GM12878 (cell line): Measurements from ENCODE around the gene EBPL. TPM values are rescaled to one million over a fixed set of nuclear protein-coding genes. Genes with fewer than 3 reads are reported as not detected.

Experiments used
- ATAC-seq: fragments of 200-7000 bp; cut with Tn5 transposase; 3 replicates; pipeline ENCODE4 v1.9.1; 2020; ENCODE audit warnings: mild to moderate bottlenecking, moderate library complexity
- BruUV-seq: library from RNA; stranded (reverse); fragments of 400-500 nt; replicated peaks from 2 replicates; lab custom pipeline; 2021; lab: Mats Ljungman, UMichigan
- CTCF ChIA-PET: fragments of 300-600 bp; sonication (Branson Sonifier 250); formaldehyde crosslinking; extraction: SDS; loops from one replicate; lab custom pipeline; 2021; ENCODE audit warnings: inconsistent platforms; lab: Yijun Ruan, JAX
- POLR2A ChIA-PET: fragments of 350-600 bp; formaldehyde crosslinking; extraction: SDS; loops from one replicate; lab custom pipeline; 2021; ENCODE audit warnings: inconsistent platforms; lab: Charles Lee
- RAD21 ChIA-PET: fragments of 300-600 bp; sonication (Branson Sonifier 250); formaldehyde crosslinking; loops from one replicate; lab custom pipeline; 2023; ENCODE audit warnings: antibody characterized with exemption; ENCODE audit not compliant: unreplicated experiment; lab: Charles Lee
- SMC1A ChIA-PET: fragments of 300-600 bp; sonication (Branson Sonifier 250); formaldehyde crosslinking; loops from one replicate; lab custom pipeline; 2023; ENCODE audit not compliant: unreplicated experiment, uncharacterized antibody; lab: Charles Lee
- DNase-seq: peaks from one replicate; pipeline ENCODE4 v3.0.0-alpha.2; 2011; ENCODE audit warnings: low read depth, low spot score
- FAIRE-seq: peaks from 3 replicates; lab custom pipeline; 2011; peaks lifted over from hg19 to GRCh38; lab: Jason Lieb, UNC
- H2AFZ ChIP-seq: 2 replicates; pipeline ENCODE4 v1.6.0; 2011; ENCODE audit warnings: low read depth, low read length, control low read depth; ENCODE audit not compliant: control insufficient read depth
- H3K27ac ChIP-seq: 2 replicates; pipeline ENCODE4 v1.5.1; 2011; ENCODE audit warnings: control low read depth; ENCODE audit not compliant: control insufficient read depth, insufficient read depth
- H3K27me3 ChIP-seq, 2 experiments: replicated peaks in 1 of 2; 2 replicates each; pipeline versions ENCODE4 v1.6.0 to v1.6.1; 2011; ENCODE audit warnings: low read length in 1 of 2; ENCODE audit not compliant: control insufficient read depth in 2 of 2, insufficient read depth in 2 of 2
- H3K36me3 ChIP-seq, 2 experiments: 2 replicates each; pipeline ENCODE4 v1.5.1; 2011; ENCODE audit warnings: low read length in 1 of 2; ENCODE audit not compliant: control insufficient read depth in 2 of 2, insufficient read depth in 2 of 2
- H3K4me1 ChIP-seq: 2 replicates; pipeline ENCODE4 v1.6.1; 2011; ENCODE audit warnings: mild to moderate bottlenecking, low read length, moderate library complexity, mixed read lengths; ENCODE audit not compliant: control insufficient read depth, insufficient read depth
- H3K4me2 ChIP-seq: 2 replicates; pipeline ENCODE4 v1.6.0; 2011; ENCODE audit warnings: control low read depth; ENCODE audit not compliant: control insufficient read depth, insufficient read depth
- H3K4me3 ChIP-seq: fragments of 200-600 bp; sonication (generic); 2 replicates; pipeline ENCODE4 v1.5.1; 2016
- H3K79me2 ChIP-seq: 2 replicates; pipeline ENCODE4 v1.6.0; 2011; ENCODE audit warnings: low read length; ENCODE audit not compliant: control insufficient read depth, insufficient read depth
- H3K9ac ChIP-seq: 2 replicates; pipeline ENCODE4 v1.8.0; 2011; ENCODE audit warnings: low read length, control low read depth, mixed read lengths; ENCODE audit not compliant: control insufficient read depth, insufficient read depth
- H3K9me3 ChIP-seq: replicated peaks from 3 replicates; pipeline ENCODE4 v1.5.1; 2011; ENCODE audit warnings: mild to moderate bottlenecking, low read length; ENCODE audit not compliant: control insufficient read depth, insufficient read depth
- H4K20me1 ChIP-seq: 2 replicates; pipeline ENCODE4 v1.6.0; 2011; ENCODE audit not compliant: control insufficient read depth, insufficient read depth
- CHD4 ChIP-seq: fragments of 200-600 bp; sonication (generic); IDR thresholded peaks from 2 replicates; pipeline ENCODE4 v1.6.1; 2016; ENCODE audit warnings: mild to moderate bottlenecking
- E4F1 ChIP-seq: fragments of 450-650 bp; IDR thresholded peaks from 2 replicates; pipeline ENCODE4 v1.6.1; 2018; ENCODE audit warnings: borderline replicate concordance, mild to moderate bottlenecking; ENCODE audit not compliant: partially characterized antibody
- FOXK2 ChIP-seq: fragments of 450-650 bp; IDR thresholded peaks from 2 replicates; pipeline ENCODE4 v1.6.1; 2017; ENCODE audit warnings: mild to moderate bottlenecking, moderate library complexity
- JUND ChIP-seq: IDR thresholded peaks from 2 replicates; pipeline ENCODE4 v1.6.1; 2012; ENCODE audit warnings: low read depth, mild to moderate bottlenecking, low read length, improper control_type of control experiment, moderate library complexity
- NBN ChIP-seq: fragments of 450-650 bp; IDR thresholded peaks from 2 replicates; pipeline ENCODE4 v1.6.1; 2016
- NFYB ChIP-seq: IDR thresholded peaks from 2 replicates; pipeline ENCODE4 v1.6.1; 2011; ENCODE audit warnings: low read depth, mild to moderate bottlenecking, low read length, improper control_type of control experiment, moderate library complexity; ENCODE audit not compliant: insufficient read depth
- PAX5 ChIP-seq: IDR thresholded peaks from 2 replicates; pipeline ENCODE4 v1.6.1; 2011; ENCODE audit warnings: low read depth, low read length, borderline replicate concordance
- SIN3A ChIP-seq: IDR thresholded peaks from 2 replicates; pipeline ENCODE4 v1.6.1; 2012; ENCODE audit warnings: low read depth, low read length, improper control_type of control experiment
- SP1 ChIP-seq: IDR thresholded peaks from one replicate; pipeline ENCODE4 v1.6.1; 2011; ENCODE audit warnings: low read depth, low read length
- TAF1 ChIP-seq: IDR thresholded peaks from 2 replicates; pipeline ENCODE4 v1.6.1; 2011; ENCODE audit warnings: mild to moderate bottlenecking, low read depth, low read length, borderline replicate concordance
- ZNF24 ChIP-seq: fragments of 450-650 bp; IDR thresholded peaks from 2 replicates; pipeline ENCODE4 v1.6.1; 2017; ENCODE audit warnings: antibody characterized with exemption, mild to moderate bottlenecking
- WGBS: methylation state at CpG from one replicate; pipeline ENCODE4 v1.1.6; 2016; ENCODE audit warnings: low lambda C conversion rate; ENCODE audit not compliant: insufficient replicate concordance, insufficient coverage; ENCODE audit errors: missing lambda C conversion rate; 5-methylcytosine and 5-hydroxymethylcytosine counted together
- in situ Hi-C: fragments of 300-500 bp; cut with MboI; formaldehyde crosslinking; loops from 9 replicates; pipeline ENCODE4 v1.14.3; 2018; ENCODE audit warnings: mixed read lengths
- intact Hi-C: fragments of 100-400 bp; cut with micrococcal nuclease; formaldehyde crosslinking; loops from one replicate; pipeline ENCODE4 v1.14.2; 2022; ENCODE audit not compliant: unreplicated experiment
- polyA plus RNA-seq, 11 experiments: library from polyadenylated mRNA; depleted of rRNA in 4 of 11; unstranded in 6 of 11; stranded (reverse) in 5 of 11; fragments of >200 nt; fragmentation: Nextera tagmentation in 4 of 11; fragmentation: Illumina TruSeq in 1 of 11; extraction: Ambion mirVana in 4 of 11; extraction: Trizol in 1 of 11; gene quantifications; 1 replicate in 1 of 11; 2 replicates in 10 of 11; pipeline versions ENCODE4 v1.2.1 to v1.2.3, GENCODE V29; 2011 to 2016; ENCODE audit warnings: inconsistent platforms in 2 of 11, missing spikeins in 2 of 11, low read depth in 1 of 11
- total RNA-seq, 4 experiments: library from RNA; depleted of rRNA in 3 of 4; stranded (reverse); fragments of >200 nt in 3 of 4; fragmentation: Illumina TruSeq in 1 of 4; extraction: Trizol in 1 of 4; gene quantifications; 2 replicates each; pipeline versions ENCODE4 v1.2.1 to v1.2.3, GENCODE V29; 2013 to 2021

EBPL gene
- total and polyA plus RNA-seq, 10 of the 15 experiments (the other 5 are each of a cell fraction or from before 2014, with no cell fraction given) = 6.2 to 72.8 (median 43.5) TPM

- SMC1A ChIA-PET = interaction anchor here (1.3 kb wide), 1 partner anchor 101 kb away, joined by 3 read pairs; no protein-coding TSS in a partner anchor
- BruUV-seq = no TSS peak
Measured at GRCh38 chr13:49636705-49637104, 54.6 kb downstream of the EBPL start.

More at GRCh38 chr13:49636705-49637104, 54.6 kb downstream of the EBPL start:
- RAD21 ChIA-PET = no interaction called here
- H4K20me1 ChIP-seq = no peaks in the 10 kb centered on the region
- FAIRE-seq (no peak), ATAC-seq (no peak), DNase-seq (no peak)
- CTCF ChIA-PET = no interaction called here
- intact Hi-C loops (no loop called here), in situ Hi-C loops (no loop called here)
- no peak for TF ChIP-seq JUND
- TF ChIP-seq FOXK2 = no peak
- no peak for TF ChIP-seq NBN
- no peak for TF ChIP-seq CHD4
- no peak for TF ChIP-seq SIN3A
- TF ChIP-seq SP1 = no peak
- TF ChIP-seq E4F1 = no peak
- TF ChIP-seq PAX5 = no peak
- TF ChIP-seq ZNF24 = no peak
- TF ChIP-seq NFYB = no peak
- TF ChIP-seq TAF1 = no peak
- no peaks in the 10 kb centered on the region for H3K4me1 ChIP-seq
- H3K27me3 ChIP-seq = no peaks in the 10 kb centered on the region
- no peak overlapping the region for H3K9ac ChIP-seq
- no peak overlapping the region for H3K4me3 ChIP-seq
- H3K9me3 ChIP-seq = no peaks in the 10 kb centered on the region
- H2AFZ ChIP-seq = no peak overlapping the region
- H3K36me3 ChIP-seq = no peaks in the 10 kb centered on the region
- no peak overlapping the region for H3K27ac ChIP-seq
- POLR2A ChIA-PET = no interaction called here
- WGBS = 96% methylated on average over 5 of the region's 5 CpGs
- no peaks in the 10 kb centered on the region for H3K79me2 ChIP-seq
- H3K4me2 ChIP-seq = no peak overlapping the region
